ENCODE data around the gene FBN2. TPM values are rescaled to one million over a fixed set of nuclear protein-coding genes. Genes with fewer than 3 reads are reported as not detected.

The FBN2 gene
- total RNA-seq, 1 experiment from 2014 or later = 1.6 TPM

DNA sequence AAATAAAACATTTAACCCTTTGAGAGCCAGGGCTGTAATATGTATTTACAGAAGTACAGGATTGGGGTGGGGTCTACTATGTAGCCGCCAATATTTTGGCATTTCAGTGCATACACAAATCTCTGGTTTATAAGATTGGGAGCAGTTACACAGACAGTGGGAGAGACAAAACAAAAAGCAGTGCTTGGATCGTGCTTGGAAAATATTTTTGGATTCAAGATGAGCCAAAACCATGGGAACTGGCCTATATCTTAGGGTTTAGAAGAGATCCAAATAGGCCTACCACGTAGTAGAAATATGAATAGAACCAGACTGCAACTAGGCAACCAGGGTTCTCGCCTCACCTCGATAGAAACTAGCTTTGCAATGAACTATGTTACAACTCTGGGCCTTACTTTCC is 284.9 kb downstream of the FBN2 start:
- CTCF ChIA-PET = no interaction called here
- BruUV-seq (replicated peaks) = no TSS peak

DNA sequence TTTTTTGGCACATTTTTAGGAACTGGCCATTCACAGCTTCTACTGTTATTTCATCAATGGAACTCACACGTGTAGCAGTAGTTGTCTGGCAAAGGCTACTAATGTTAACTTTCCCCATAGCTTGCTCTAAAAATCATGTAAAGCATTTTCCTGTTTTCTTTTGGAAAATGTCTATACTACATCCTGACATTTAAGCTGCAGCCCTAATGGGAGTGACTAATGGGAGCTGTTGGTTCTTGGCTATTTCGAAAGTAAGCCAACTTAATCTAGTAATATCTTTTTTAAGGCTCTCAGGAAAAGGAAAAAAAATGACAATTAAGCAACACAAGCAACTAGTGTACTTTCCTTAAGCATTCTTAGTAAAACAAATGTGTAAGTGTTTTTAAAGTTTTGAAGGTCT is 285.3 kb downstream of the FBN2 start:
- no TSS peak for BruUV-seq (replicated peaks)
- no peaks in the 10 kb centered on the region for H3K9me3 ChIP-seq (ENCODE audit: low read depth, low read length, poor library complexity, severe bottlenecking)
- peaks cover 8% of the 10 kb centered on the region for H3K27me3 ChIP-seq (replicated peaks; ENCODE audit: insufficient read depth, low read depth, low read length, poor library complexity)
- POLR2A ChIA-PET (ENCODE audit: low non-redundant PET) = no interaction called here
- H3K27ac ChIP-seq (ENCODE audit: low read depth, low read length, poor library complexity, severe bottlenecking) = no peak overlapping the region
- intact Hi-C loops (cut with micrococcal nuclease; ENCODE audit: unreplicated experiment) = no loop called here
- no peak for TF ChIP-seq EZH2 (IDR thresholded peaks at IDR 0.05; ENCODE audit: borderline replicate concordance, low read depth, low read length, poor library complexity, severe bottlenecking)
- TF ChIP-seq, protein P1, sequence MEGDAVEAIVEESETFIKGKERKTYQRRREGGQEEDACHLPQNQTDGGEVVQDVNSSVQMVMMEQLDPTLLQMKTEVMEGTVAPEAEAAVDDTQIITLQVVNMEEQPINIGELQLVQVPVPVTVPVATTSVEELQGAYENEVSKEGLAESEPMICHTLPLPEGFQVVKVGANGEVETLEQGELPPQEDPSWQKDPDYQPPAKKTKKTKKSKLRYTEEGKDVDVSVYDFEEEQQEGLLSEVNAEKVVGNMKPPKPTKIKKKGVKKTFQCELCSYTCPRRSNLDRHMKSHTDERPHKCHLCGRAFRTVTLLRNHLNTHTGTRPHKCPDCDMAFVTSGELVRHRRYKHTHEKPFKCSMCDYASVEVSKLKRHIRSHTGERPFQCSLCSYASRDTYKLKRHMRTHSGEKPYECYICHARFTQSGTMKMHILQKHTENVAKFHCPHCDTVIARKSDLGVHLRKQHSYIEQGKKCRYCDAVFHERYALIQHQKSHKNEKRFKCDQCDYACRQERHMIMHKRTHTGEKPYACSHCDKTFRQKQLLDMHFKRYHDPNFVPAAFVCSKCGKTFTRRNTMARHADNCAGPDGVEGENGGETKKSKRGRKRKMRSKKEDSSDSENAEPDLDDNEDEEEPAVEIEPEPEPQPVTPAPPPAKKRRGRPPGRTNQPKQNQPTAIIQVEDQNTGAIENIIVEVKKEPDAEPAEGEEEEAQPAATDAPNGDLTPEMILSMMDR (conservative IDR thresholded peaks at IDR 0.05; ENCODE audit: low read depth, low read length) = no peak
- H3K4me3 ChIP-seq (ENCODE audit: low read depth, low read length, poor library complexity, severe bottlenecking) = no peak overlapping the region
- CTCF ChIA-PET = no interaction called here
- no peaks in the 10 kb centered on the region for H3K36me3 ChIP-seq (ENCODE audit: insufficient read depth, low read length, poor library complexity, severe bottlenecking)
- no peaks in the 10 kb centered on the region for H3K4me1 ChIP-seq (ENCODE audit: insufficient read depth, low read length, poor library complexity, severe bottlenecking)
- DNase-seq (ENCODE audit: low spot score) = no peak

More for the DNA sequence above, 284.9 kb downstream of the FBN2 start:
- POLR2A ChIA-PET (ENCODE audit: low non-redundant PET) = no interaction called here
- Histone ChIP-seq H3K4me1 (ENCODE audit: insufficient read depth, low read length, poor library complexity, severe bottlenecking) (no peaks in the 10 kb centered on the region), H3K9me3 (ENCODE audit: low read depth, low read length, poor library complexity, severe bottlenecking) (no peaks in the 10 kb centered on the region), H3K36me3 (ENCODE audit: insufficient read depth, low read length, poor library complexity, severe bottlenecking) (no peaks in the 10 kb centered on the region), H3K27me3 (replicated peaks; ENCODE audit: insufficient read depth, low read depth, low read length, poor library complexity) (peaks cover 5% of the 10 kb centered on the region), H3K27ac (ENCODE audit: low read depth, low read length, poor library complexity, severe bottlenecking) (no peak overlapping the region), H3K4me3 (ENCODE audit: low read depth, low read length, poor library complexity, severe bottlenecking) (no peak overlapping the region)
- no peak for DNase-seq (ENCODE audit: low spot score)
- TF ChIP-seq, protein P1 (conservative IDR thresholded peaks at IDR 0.05; ENCODE audit: low read depth, low read length) = no peak
- TF ChIP-seq EZH2 (IDR thresholded peaks at IDR 0.05; ENCODE audit: borderline replicate concordance, low read depth, low read length, poor library complexity, severe bottlenecking) = no peak
- intact Hi-C loops (cut with micrococcal nuclease; ENCODE audit: unreplicated experiment) = no loop called here

DNA sequence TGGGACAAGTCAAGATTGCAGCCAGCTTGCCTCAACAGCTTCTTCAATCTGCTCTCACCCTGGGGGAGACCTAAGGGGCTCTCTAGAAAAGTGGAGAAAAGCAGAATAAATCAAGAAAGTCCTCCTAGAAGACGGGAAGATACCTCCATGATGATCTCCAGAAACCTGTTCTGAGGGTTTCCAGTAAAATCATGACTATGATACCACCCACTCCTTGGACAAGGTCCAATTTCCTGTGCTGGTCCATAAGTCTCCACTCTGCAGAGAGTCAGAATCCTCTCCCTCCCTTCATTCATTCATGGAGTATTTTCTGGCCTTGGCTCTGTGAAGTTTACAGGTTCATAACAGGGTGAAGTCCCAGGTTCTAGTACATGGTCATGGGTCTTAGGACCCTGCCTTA is 285.8 kb downstream of the FBN2 start:
- no peak for DNase-seq (ENCODE audit: low spot score)
- CTCF ChIA-PET = no interaction called here
- no TSS peak for BruUV-seq (replicated peaks)
- Histone ChIP-seq H3K27me3 (replicated peaks; ENCODE audit: insufficient read depth, low read depth, low read length, poor library complexity) (peaks cover 5% of the 10 kb centered on the region), H3K36me3 (ENCODE audit: insufficient read depth, low read length, poor library complexity, severe bottlenecking) (no peaks in the 10 kb centered on the region), H3K4me3 (ENCODE audit: low read depth, low read length, poor library complexity, severe bottlenecking) (no peak overlapping the region), H3K9me3 (ENCODE audit: low read depth, low read length, poor library complexity, severe bottlenecking) (no peaks in the 10 kb centered on the region), H3K27ac (ENCODE audit: low read depth, low read length, poor library complexity, severe bottlenecking) (no peak overlapping the region), H3K4me1 (ENCODE audit: insufficient read depth, low read length, poor library complexity, severe bottlenecking) (no peaks in the 10 kb centered on the region)
- POLR2A ChIA-PET (ENCODE audit: low non-redundant PET) = no interaction called here
- TF ChIP-seq EZH2 (IDR thresholded peaks at IDR 0.05; ENCODE audit: borderline replicate concordance, low read depth, low read length, poor library complexity, severe bottlenecking) = no peak
- TF ChIP-seq, protein P1 (conservative IDR thresholded peaks at IDR 0.05; ENCODE audit: low read depth, low read length) = no peak
- intact Hi-C loops (cut with micrococcal nuclease; ENCODE audit: unreplicated experiment) = no loop called here

All from A673 (cell line).